ENCODE data around the gene PPDPF. TPM values are rescaled to one million over a fixed set of nuclear protein-coding genes. Genes with fewer than 3 reads are reported as not detected.

Gene PPDPF
- total and polyA plus RNA-seq, 2 donors (not counting 3 experiments of a cell fraction or from before 2014, with no cell fraction given) = 52.2 to 219 TPM

- H3K9me3 ChIP-seq (replicated peaks; ENCODE audit: control insufficient read depth, insufficient read depth, low read length) = no peaks in the 10 kb centered on the region
- H3K27me3 ChIP-seq (ENCODE audit: control insufficient read depth in 2 of 2, insufficient read depth in 2 of 2, low read length in 2 of 2) = no peaks in the 10 kb centered on the region
- no peak overlapping the region for H3K27ac ChIP-seq (ENCODE audit: insufficient read depth, low read depth, low read length)
- no peak for TF ChIP-seq POLR2A (IDR thresholded peaks at IDR 0.05; ENCODE audit: low read depth, low read length)
- no peak for TF ChIP-seq FOS (IDR thresholded peaks at IDR 0.05; ENCODE audit: borderline replicate concordance, insufficient read depth, low read length)
- no peak for TF ChIP-seq MYC (IDR thresholded peaks at IDR 0.05; ENCODE audit: low read depth, low read length)
- no peak for TF ChIP-seq MAX (IDR thresholded peaks at IDR 0.05; ENCODE audit: insufficient read depth, insufficient read length)
- TF ChIP-seq EZH2 (IDR thresholded peaks at IDR 0.05; ENCODE audit: borderline replicate concordance, low read depth, low read length, severe bottlenecking) = no peak
- no peak for TF ChIP-seq CTCF (IDR thresholded peaks at IDR 0.05; ENCODE audit: extremely low read depth in 1 of 2, insufficient read depth in 1 of 2, low read depth in 1 of 2, low read length in 2 of 2)
- TF ChIP-seq GATA2 (IDR thresholded peaks at IDR 0.05; ENCODE audit: insufficient read depth, insufficient read length, low read depth, low read length) = no peak
- no peak for TF ChIP-seq POLR2AphosphoS5 (IDR thresholded peaks at IDR 0.05; ENCODE audit: insufficient read depth, low read depth, low read length)
- H3K4me2 ChIP-seq (ENCODE audit: insufficient read depth, low read length) = no peak overlapping the region
- intact Hi-C loops (cut with micrococcal nuclease) = loop anchor here (2.0 kb wide), 2 partner anchors 235 to 517 kb away; no protein-coding TSS in a partner anchor
- dilution Hi-C loops (cut with MboI; ENCODE audit: extremely low pct_ligation_motif_present, low sequenced_read_pairs) = no loop called here
- no peaks in the 10 kb centered on the region for H3K4me1 ChIP-seq (ENCODE audit: control insufficient read depth, extremely low read depth, insufficient read depth, low read length)
- H3K79me2 ChIP-seq (ENCODE audit: control insufficient read depth, insufficient read depth, low read length) = no peaks in the 10 kb centered on the region
- BruUV-seq (replicated peaks) = no TSS peak
- no peaks in the 10 kb centered on the region for H3K9me1 ChIP-seq (replicated peaks; ENCODE audit: control insufficient read depth, extremely low read depth, insufficient read depth, low read length)
- H2AFZ ChIP-seq (ENCODE audit: low read depth, low read length) = no peak overlapping the region
- H3K4me3 ChIP-seq (replicated peaks in 1 of 3; ENCODE audit: insufficient read depth in 1 of 3, low read depth in 1 of 3, low read length in 3 of 3) = no peak overlapping the region
- ChIA-PET POLR2A (interaction anchor here (0.6 kb wide), 1 partner anchor 11 kb away, joined by 3 read pairs; no protein-coding TSS in a partner anchor), CTCF (interaction anchor here (0.7 to 5.7 kb wide), 9 partner anchors 7 to 582 kb away, joined by 3 to 89 read pairs (median 12); partner anchors contain the start of genes PPDPF and SRMS)
- DNase-seq (ENCODE audit: low read depth, low spot score) (no peak), FAIRE-seq (no peak)
- no peaks in the 10 kb centered on the region for H3K36me3 ChIP-seq (ENCODE audit: control insufficient read depth in 2 of 2, extremely low read depth in 1 of 2, insufficient read depth in 2 of 2, low read length in 2 of 2)
- no peak overlapping the region for H3K9ac ChIP-seq (replicated peaks; ENCODE audit: extremely low read depth, insufficient read depth, low read length)
- no peaks in the 10 kb centered on the region for H4K20me1 ChIP-seq (replicated peaks; ENCODE audit: control insufficient read depth, extremely low read depth, insufficient read depth, low read length)
Observed at GRCh38 chr20:63539441-63540370, 19.1 kb downstream of the PPDPF start.
